Mesenchymal stem cell (in vitro differentiated cells and primary cell): ENCODE measurements around the gene PRRX2.
A peak's percentile ranks its signal among the peaks of the same experiment; 100 is the strongest.

ENCODE experiments used
- DNase-seq: peaks from one replicate; pipeline ENCODE4 v3.0.0-alpha.2; 2013
- H2AFZ ChIP-seq: one replicate; pipeline ENCODE4 v1.6.1; 2013; ENCODE audit warnings: low read depth, mild to moderate bottlenecking, control low read depth, inconsistent platforms, low read length, moderate library complexity
- H2AK5ac ChIP-seq: 2 replicates; pipeline ENCODE4 v1.6.1; 2013; ENCODE audit warnings: low read length, moderate library complexity, mild to moderate bottlenecking, inconsistent platforms; ENCODE audit not compliant: severe bottlenecking
- H2BK120ac ChIP-seq: one replicate; pipeline ENCODE4 v1.6.1; 2013; ENCODE audit warnings: low read depth, mild to moderate bottlenecking, inconsistent platforms, low read length, moderate library complexity
- H2BK12ac ChIP-seq, 2 experiments: one replicate each; pipeline ENCODE4 v1.6.1; 2013; ENCODE audit warnings: inconsistent platforms in 2 of 2, low read length in 2 of 2, mild to moderate bottlenecking in 2 of 2, moderate library complexity in 2 of 2, control low read depth in 1 of 2
- H2BK15ac ChIP-seq: one replicate; pipeline ENCODE4 v1.6.1; 2013; ENCODE audit warnings: mild to moderate bottlenecking, low read depth, inconsistent platforms; ENCODE audit not compliant: poor library complexity, severe bottlenecking
- H2BK5ac ChIP-seq: 2 replicates; pipeline ENCODE4 v1.6.1; 2013; ENCODE audit warnings: low read depth, mild to moderate bottlenecking, low read length, control low read depth, inconsistent platforms; ENCODE audit not compliant: poor library complexity, severe bottlenecking
- H3K14ac ChIP-seq, 2 experiments: one replicate each; pipeline ENCODE4 v1.6.1; 2013; ENCODE audit warnings: inconsistent platforms in 2 of 2, low read length in 2 of 2, control low read depth in 1 of 2, mild to moderate bottlenecking in 1 of 2, moderate library complexity in 1 of 2
- H3K18ac ChIP-seq, 2 experiments: one replicate each; pipeline ENCODE4 v1.6.1; 2013; ENCODE audit warnings: inconsistent platforms in 2 of 2, low read length in 2 of 2, control low read depth in 1 of 2, low read depth in 1 of 2, mild to moderate bottlenecking in 1 of 2
- H3K23ac ChIP-seq, 2 experiments: one replicate each; pipeline ENCODE4 v1.6.1; 2013; ENCODE audit warnings: inconsistent platforms in 2 of 2, low read length in 2 of 2, mild to moderate bottlenecking in 2 of 2, moderate library complexity in 2 of 2, control low read depth in 1 of 2
- H3K27ac ChIP-seq: 2 replicates; pipeline ENCODE4 v1.5.1; 2013; ENCODE audit warnings: mild to moderate bottlenecking, moderate library complexity, low read length, control low read depth, inconsistent platforms; ENCODE audit not compliant: poor library complexity, severe bottlenecking
- H3K27me3 ChIP-seq, 2 experiments: 2 replicates each; pipeline versions ENCODE4 v1.6.1 to v1.7.0; 2013; ENCODE audit warnings: low read length in 2 of 2, mild to moderate bottlenecking in 2 of 2, moderate library complexity in 2 of 2, control low read depth in 1 of 2, inconsistent platforms in 1 of 2; ENCODE audit not compliant: control insufficient read depth in 1 of 2, insufficient read depth in 1 of 2
- H3K36me3 ChIP-seq, 2 experiments: 2 replicates each; pipeline versions ENCODE4 v1.6.1 to v1.7.0; 2013; ENCODE audit warnings: low read length in 2 of 2, control low read depth in 1 of 2, inconsistent platforms in 1 of 2, low read depth in 1 of 2, mild to moderate bottlenecking in 1 of 2; ENCODE audit not compliant: insufficient read depth in 2 of 2, control insufficient read depth in 1 of 2
- H3K4ac ChIP-seq, 2 experiments: one replicate each; pipeline ENCODE4 v1.6.1; 2013; ENCODE audit warnings: inconsistent platforms in 2 of 2, low read length in 2 of 2, mild to moderate bottlenecking in 2 of 2, moderate library complexity in 2 of 2, control low read depth in 1 of 2, low read depth in 1 of 2
- H3K4me1 ChIP-seq: 2 replicates; pipeline ENCODE4 v1.6.1; 2013; ENCODE audit warnings: low read depth, low read length, control low read depth; ENCODE audit not compliant: control insufficient read depth, insufficient read depth
- H3K4me2 ChIP-seq: 2 replicates; pipeline ENCODE4 v1.6.1; 2013; ENCODE audit warnings: low read length, mild to moderate bottlenecking, inconsistent platforms; ENCODE audit not compliant: poor library complexity, severe bottlenecking
- H3K4me3 ChIP-seq, 2 experiments: 2 replicates each; pipeline versions ENCODE4 v1.5.1 to v1.7.0; 2013; ENCODE audit warnings: low read length in 2 of 2, mild to moderate bottlenecking in 2 of 2, control low read depth in 1 of 2, low read depth in 1 of 2; ENCODE audit not compliant: insufficient read depth in 1 of 2
- H3K79me1 ChIP-seq: replicated peaks from 2 replicates; pipeline ENCODE4 v1.6.1; 2013; ENCODE audit warnings: mild to moderate bottlenecking, control low read depth, low read length, inconsistent platforms; ENCODE audit not compliant: poor library complexity, severe bottlenecking
- H3K9ac ChIP-seq: 2 replicates; pipeline ENCODE4 v1.7.0; 2013; ENCODE audit warnings: mild to moderate bottlenecking, low read length, moderate library complexity
- H3K9me3 ChIP-seq: 2 replicates; pipeline ENCODE4 v1.7.0; 2013; ENCODE audit warnings: mild to moderate bottlenecking, low read length; ENCODE audit not compliant: control insufficient read depth
- H4K8ac ChIP-seq: one replicate; pipeline ENCODE4 v1.6.1; 2013; ENCODE audit warnings: inconsistent platforms, mild to moderate bottlenecking, low read length, moderate library complexity
- H4K91ac ChIP-seq: one replicate; pipeline ENCODE4 v1.6.1; 2013; ENCODE audit warnings: mild to moderate bottlenecking, low read length, inconsistent platforms
- WGBS: methylation state at CpG from one replicate; pipeline ENCODE4 v1.1.7; 2013; ENCODE audit warnings: mixed read lengths; 5-methylcytosine and 5-hydroxymethylcytosine counted together

Gene PRRX2

DNA sequence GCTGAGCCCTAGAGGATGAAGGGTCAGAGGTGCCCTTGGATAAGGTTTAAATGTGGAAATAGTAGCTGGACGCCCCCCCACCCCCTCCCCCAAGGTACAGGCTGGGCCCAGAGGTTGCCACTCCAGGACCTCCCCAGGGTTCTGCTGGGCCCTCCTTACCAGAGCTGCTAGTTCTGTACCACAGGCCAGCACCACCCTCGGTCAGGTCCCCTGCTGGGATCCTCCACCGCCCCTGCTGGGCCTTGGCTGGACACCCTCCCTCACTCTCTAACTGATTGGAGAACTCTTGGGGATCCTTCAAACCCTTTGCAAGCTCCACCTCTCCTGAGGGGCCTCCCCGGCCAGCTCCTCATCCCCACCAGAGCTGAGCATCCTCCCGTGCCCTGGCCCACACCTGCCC, 52.5 kb downstream of the PRRX2 start:
- no peak for DNase-seq
- Histone ChIP-seq H4K8ac (no peak overlapping the region), H3K14ac (no peak overlapping the region), H3K23ac (no peak overlapping the region), H2BK15ac (no peak overlapping the region), H3K79me1 (no peaks in the 10 kb centered on the region), H2AFZ (no peak overlapping the region), H3K4ac (no peak overlapping the region), H3K27me3 (peaks cover 0 to 19% of the 10 kb centered on the region in 2 experiments), H2BK12ac (no peak overlapping the region), H2AK5ac (no peak overlapping the region), H3K9me3 (no peaks in the 10 kb centered on the region), H3K4me3 (no peak overlapping the region), H3K9ac (no peak overlapping the region), H3K27ac (no peak overlapping the region), H4K91ac (no peak overlapping the region), H2BK120ac (no peak overlapping the region), H3K36me3 (peaks cover 3 to 21% of the 10 kb centered on the region in 2 experiments), H2BK5ac (no peak overlapping the region), H3K4me1 (peaks cover 1% of the 10 kb centered on the region), H3K18ac (no peak overlapping the region), H3K4me2 (no peak overlapping the region)
- WGBS: 89% methylated on average over 4 of the region's 5 CpGs

GRCh38 chr9:129718647-129719046, 53.2 kb downstream of the PRRX2 start:
- 91% methylated on average over 5 of the region's 5 CpGs for WGBS
- no peak overlapping the region for H2BK120ac ChIP-seq
- peaks cover 3 to 24% of the 10 kb centered on the region in 2 experiments for H3K36me3 ChIP-seq
- no peak overlapping the region for H2BK12ac ChIP-seq
- H3K9ac ChIP-seq: no peak overlapping the region
- no peaks in the 10 kb centered on the region for H3K9me3 ChIP-seq
- H3K4me2 ChIP-seq: no peak overlapping the region
- no peak overlapping the region for H4K91ac ChIP-seq
- H3K27ac ChIP-seq: no peak overlapping the region
- no peak overlapping the region for H2BK5ac ChIP-seq
- no peak overlapping the region for H3K18ac ChIP-seq
- no peak overlapping the region for H3K4me3 ChIP-seq
- H2AK5ac ChIP-seq: no peak overlapping the region
- no peak overlapping the region for H3K14ac ChIP-seq
- no peak overlapping the region for H4K8ac ChIP-seq
- no peaks in the 10 kb centered on the region for H3K79me1 ChIP-seq
- no peak overlapping the region for H2BK15ac ChIP-seq
- no peak overlapping the region for H3K23ac ChIP-seq
- no peaks in the 10 kb centered on the region for H3K4me1 ChIP-seq
- peaks cover 0 to 19% of the 10 kb centered on the region in 2 experiments for H3K27me3 ChIP-seq
- H2AFZ ChIP-seq: no peak overlapping the region
- no peak for DNase-seq
- no peak overlapping the region for H3K4ac ChIP-seq

DNA sequence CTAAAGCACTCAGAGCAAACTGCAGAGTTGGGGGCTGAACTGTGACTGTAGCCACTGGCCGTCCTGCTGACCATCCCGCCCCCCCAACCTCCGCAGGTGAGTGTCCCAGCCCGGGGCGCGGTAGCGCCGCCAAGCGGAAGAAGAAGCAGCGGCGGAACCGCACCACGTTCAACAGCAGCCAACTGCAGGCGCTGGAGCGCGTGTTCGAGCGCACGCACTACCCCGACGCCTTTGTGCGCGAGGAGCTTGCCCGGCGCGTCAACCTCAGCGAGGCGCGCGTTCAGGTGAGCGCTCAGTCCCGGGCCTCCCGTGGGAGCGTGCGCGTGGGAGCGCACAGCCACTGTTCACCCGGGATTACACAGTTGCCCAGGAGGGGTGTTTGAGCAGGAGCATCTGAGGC, 53.7 kb downstream of the PRRX2 start:
- no peak for DNase-seq
- WGBS: 81% methylated on average over 38 of the region's 38 CpGs
- H2BK12ac ChIP-seq: peak overlapping the region in 1 of 2 experiments; percentile 4

DNA sequence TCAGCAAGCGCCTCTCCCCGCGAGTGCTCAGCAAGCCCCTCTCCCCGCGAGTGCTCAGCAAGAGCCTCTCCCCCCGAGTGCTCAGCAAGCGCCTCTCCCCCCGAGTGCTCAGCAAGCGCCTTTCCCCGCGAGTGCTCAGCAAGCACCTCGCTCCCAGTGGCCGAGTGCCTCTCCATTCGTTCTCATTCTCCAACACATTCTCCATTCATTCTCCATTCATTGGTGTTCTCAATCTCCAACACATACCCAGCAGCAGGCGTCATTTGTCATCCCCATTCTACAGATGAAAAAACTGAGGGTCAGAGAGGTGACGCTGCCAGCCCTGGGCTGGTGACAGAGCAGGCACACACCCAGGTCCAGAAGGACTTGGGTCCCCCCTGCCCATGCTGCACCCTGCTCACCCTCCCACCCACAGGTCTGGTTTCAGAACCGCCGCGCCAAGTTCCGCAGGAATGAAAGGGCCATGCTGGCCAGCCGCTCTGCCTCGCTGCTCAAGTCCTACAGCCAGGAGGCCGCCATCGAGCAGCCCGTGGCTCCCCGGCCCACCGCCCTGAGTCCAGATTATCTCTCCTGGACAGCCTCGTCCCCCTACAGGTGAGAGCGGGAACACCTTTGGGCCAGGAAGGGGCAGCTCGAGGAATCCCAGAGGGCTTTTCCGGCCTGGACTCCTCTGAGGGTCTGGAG, 54.9 kb downstream of the PRRX2 start:
- 88% methylated on average over 31 of the region's 31 CpGs for WGBS
- Histone ChIP-seq H4K8ac (no peak overlapping the region), H3K4ac (no peak overlapping the region), H3K9ac (no peak overlapping the region), H4K91ac (no peak overlapping the region), H2AK5ac (no peak overlapping the region), H3K9me3 (no peaks in the 10 kb centered on the region), H3K36me3 (peaks cover 3 to 24% of the 10 kb centered on the region in 2 experiments), H3K14ac (no peak overlapping the region), H3K27ac (no peak overlapping the region), H3K4me1 (no peaks in the 10 kb centered on the region), H3K4me3 (no peak overlapping the region), H3K23ac (no peak overlapping the region), H2BK5ac (no peak overlapping the region), H2BK120ac (no peak overlapping the region), H3K79me1 (no peaks in the 10 kb centered on the region), H3K27me3 (peaks cover 0 to 21% of the 10 kb centered on the region in 2 experiments), H3K4me2 (no peak overlapping the region), H2BK12ac (no peak overlapping the region), H2BK15ac (no peak overlapping the region), H2AFZ (no peak overlapping the region), H3K18ac (no peak overlapping the region)
- DNase-seq: no peak

More for the DNA sequence above, 53.7 kb downstream of the PRRX2 start:
- Histone ChIP-seq H3K4me2 (no peak overlapping the region), H3K9me3 (no peaks in the 10 kb centered on the region), H3K4ac (no peak overlapping the region), H3K27me3 (peaks cover 0 to 19% of the 10 kb centered on the region in 2 experiments), H2BK5ac (no peak overlapping the region), H3K4me3 (no peak overlapping the region), H2BK120ac (no peak overlapping the region), H4K8ac (no peak overlapping the region), H3K4me1 (no peaks in the 10 kb centered on the region), H3K14ac (no peak overlapping the region), H2AK5ac (no peak overlapping the region), H2AFZ (no peak overlapping the region), H3K9ac (no peak overlapping the region), H2BK15ac (no peak overlapping the region), H3K23ac (no peak overlapping the region), H4K91ac (no peak overlapping the region), H3K79me1 (no peaks in the 10 kb centered on the region), H3K27ac (no peak overlapping the region), H3K18ac (no peak overlapping the region), H3K36me3 (peaks cover 3 to 24% of the 10 kb centered on the region in 2 experiments)
